PC-9 (cell line): ENCODE data around the gene FAM98C. TPM values are rescaled to one million over a fixed set of nuclear protein-coding genes. Genes with fewer than 3 reads are reported as not detected.

Source experiments
- BruUV-seq: library from RNA; stranded (reverse); fragments of 400-500 nt; replicated peaks from 2 replicates; lab custom pipeline; 2021; lab: Mats Ljungman, UMichigan
- CTCF ChIA-PET: fragments of 300-600 bp; sonication (Branson Sonifier 250); formaldehyde crosslinking; loops from one replicate; lab custom pipeline; 2022; ENCODE audit warnings: antibody characterized with exemption; lab: Charles Lee
- POLR2A ChIA-PET: fragments of 300-600 bp; sonication (Branson Sonifier 250); formaldehyde crosslinking; loops from one replicate; lab custom pipeline; 2022; ENCODE audit warnings: antibody characterized with exemption; ENCODE audit not compliant: unreplicated experiment; lab: Charles Lee
- DNase-seq, 2 experiments: peaks; one replicate each; pipeline versions ENCODE4 v3.0.0 to v3.0.0-alpha.2; 2015 to 2022; ENCODE audit warnings: mixed read lengths in 1 of 2
- H2AFZ ChIP-seq: fragments of 200-600 bp; sonication (generic); 2 replicates; pipeline ENCODE4 v1.8.1; 2017; ENCODE audit warnings: antibody characterized with exemption
- H3F3A ChIP-seq: fragments of 200-600 bp; sonication (generic); 2 replicates; pipeline ENCODE4 v1.8.1; 2017; ENCODE audit warnings: antibody characterized with exemption, mild to moderate bottlenecking, low read depth; ENCODE audit not compliant: insufficient read depth
- H3K27ac ChIP-seq: fragments of 200-600 bp; sonication (generic); 2 replicates; pipeline ENCODE4 v1.6.1; 2016; ENCODE audit warnings: mixed run types
- H3K27me3 ChIP-seq: fragments of 200-600 bp; sonication (generic); 2 replicates; pipeline ENCODE4 v1.6.1; 2016; ENCODE audit warnings: low read depth, mixed run types; ENCODE audit not compliant: insufficient read depth
- H3K36me3 ChIP-seq: fragments of 200-600 bp; sonication (generic); 2 replicates; pipeline ENCODE4 v1.6.1; 2016; ENCODE audit warnings: low read depth, mixed run types
- H3K4me1 ChIP-seq: fragments of 200-600 bp; sonication (generic); replicated peaks from 2 replicates; pipeline ENCODE4 v1.6.1; 2016; ENCODE audit warnings: mixed run types; ENCODE audit not compliant: insufficient read depth
- H3K4me2 ChIP-seq: fragments of 200-600 bp; sonication (generic); 2 replicates; pipeline ENCODE4 v1.6.1; 2017; ENCODE audit warnings: mixed run types
- H3K4me3 ChIP-seq: fragments of 200-600 bp; sonication (generic); 2 replicates; pipeline ENCODE4 v1.6.1; 2016; ENCODE audit warnings: mixed run types
- H3K79me2 ChIP-seq: fragments of 200-600 bp; sonication (generic); 2 replicates; pipeline ENCODE4 v1.6.1; 2017; ENCODE audit warnings: low read depth, mixed run types
- H3K9me2 ChIP-seq: fragments of 200-600 bp; sonication (generic); 2 replicates; pipeline ENCODE4 v1.8.1; 2017; ENCODE audit warnings: mild to moderate bottlenecking; ENCODE audit not compliant: insufficient read depth
- H3K9me3 ChIP-seq: fragments of 200-600 bp; sonication (generic); 2 replicates; pipeline ENCODE4 v1.8.1; 2016; ENCODE audit warnings: low read depth; ENCODE audit not compliant: insufficient read depth
- H4K20me1 ChIP-seq: fragments of 200-600 bp; sonication (generic); 2 replicates; pipeline ENCODE4 v1.8.1; 2017; ENCODE audit not compliant: insufficient read depth
- CTCF ChIP-seq: fragments of 200-600 bp; sonication (generic); conservative IDR thresholded peaks from 2 replicates; pipeline ENCODE4 v1.6.1; 2017; ENCODE audit warnings: mixed run types, antibody characterized with exemption, mild to moderate bottlenecking, moderate library complexity
- EZH2 ChIP-seq: fragments of 200-600 bp; sonication (generic); IDR thresholded peaks from 2 replicates; pipeline ENCODE4 v1.8.0; 2017; ENCODE audit warnings: antibody characterized with exemption, low read depth
- intact Hi-C: fragments of 100-400 bp; cut with micrococcal nuclease; formaldehyde crosslinking; loops from one replicate; pipeline ENCODE4 v1.10.0; 2022; ENCODE audit not compliant: unreplicated experiment
- total RNA-seq: library from RNA; stranded (reverse); gene quantifications from 2 replicates; pipeline ENCODE4 v1.2.3, GENCODE V29; 2021

The FAM98C gene
- total RNA-seq, 1 experiment from 2014 or later: 15.8 TPM

- H3K36me3 ChIP-seq: no peaks in the 10 kb centered on the region
- no peaks in the 10 kb centered on the region for H3K9me2 ChIP-seq
- BruUV-seq: no TSS peak
- ChIA-PET POLR2A (interaction anchor here (0.5 to 0.9 kb wide), 4 partner anchors 15 to 484 kb away, joined by 3 to 10 read pairs (median 4); partner anchors contain the start of gene PSMD8), CTCF (interaction anchor here (0.5 to 3.0 kb wide), 2 partner anchors 13 to 410 kb away, joined by 3 to 29 read pairs; partner anchors contain the start of gene FAM98C)
- peak in 1 of 2 experiments; percentile 23 for DNase-seq
- H3K79me2 ChIP-seq: no peaks in the 10 kb centered on the region
- peak overlapping the region; percentile 71 for H3K4me3 ChIP-seq
- intact Hi-C loops: loop anchor here (5.0 to 10.0 kb wide), 2 partner anchors 157 to 485 kb away; partner anchors contain the start of genes SIPA1L3 and WDR87
- no peak overlapping the region for H3K27ac ChIP-seq
- TF ChIP-seq CTCF (no peak), EZH2 (no peak)
- H3K4me1 ChIP-seq: peaks cover 8% of the 10 kb centered on the region; the same call in 1 of the 2 replicates
- H4K20me1 ChIP-seq: no peaks in the 10 kb centered on the region
- no peaks in the 10 kb centered on the region for H3K27me3 ChIP-seq
- no peaks in the 10 kb centered on the region for H3K9me3 ChIP-seq
- peak overlapping the region; percentile 81 for H3K4me2 ChIP-seq
- H3F3A ChIP-seq: peaks cover 22% of the 10 kb centered on the region; the same call in 1 of the 2 replicates
- peak overlapping the region; percentile 66; the same call in 1 of the 2 replicates for H2AFZ ChIP-seq
Observed at GRCh38 chr19:38389101-38389925, 13.6 kb upstream of the FAM98C start.

- H3K4me3 ChIP-seq: no peak overlapping the region
- TF ChIP-seq CTCF: no peak
- TF ChIP-seq EZH2: no peak
- H3F3A ChIP-seq: peaks cover 22% of the 10 kb centered on the region; the same call in 1 of the 2 replicates
- no peak for DNase-seq
- no peak overlapping the region for H2AFZ ChIP-seq
- ChIA-PET CTCF (interaction anchor here (3.0 kb wide), 1 partner anchor 12 kb away, joined by 29 read pairs; the partner anchor contains the start of gene FAM98C), POLR2A (interaction anchor here (0.6 to 0.9 kb wide), 3 partner anchors 16 to 119 kb away, joined by 3 to 6 read pairs (median 3); partner anchors contain the start of gene PSMD8)
- intact Hi-C loops: loop anchor here (5.0 to 10.0 kb wide), 2 partner anchors 158 to 485 kb away; partner anchors contain the start of genes SIPA1L3 and WDR87
- H3K27ac ChIP-seq: no peak overlapping the region
- H3K27me3 ChIP-seq: no peaks in the 10 kb centered on the region
- no peaks in the 10 kb centered on the region for H3K36me3 ChIP-seq
- BruUV-seq: no TSS peak
- H3K9me2 ChIP-seq: no peaks in the 10 kb centered on the region
- H3K4me1 ChIP-seq: peaks cover 8% of the 10 kb centered on the region; the same call in 1 of the 2 replicates
- H3K79me2 ChIP-seq: no peaks in the 10 kb centered on the region
- no peaks in the 10 kb centered on the region for H4K20me1 ChIP-seq
- no peak overlapping the region for H3K4me2 ChIP-seq
- no peaks in the 10 kb centered on the region for H3K9me3 ChIP-seq
Observed at GRCh38 chr19:38389957-38390924, 12.7 kb upstream of the FAM98C start.
